Activated naive CD4-positive, alpha-beta T cell treated with anti-CD3 and anti-CD28 coated beads, Interleukin-2, amount 50 U/mL, for 72 hours (primary cell): Measurements from ENCODE around the gene EEF1AKMT2. TPM values are rescaled to one million over a fixed set of nuclear protein-coding genes. Genes with fewer than 3 reads are reported as not detected.
A peak's percentile ranks its signal among the peaks of the same experiment; 100 is the strongest.

Experiments used
- ATAC-seq, 2 donors: fragments of 150-1000 bp; cut with Tn5 transposase; 2 replicates each; pipeline ENCODE4 v1.10.0; 2021; ENCODE audit warnings: mild to moderate bottlenecking in 2 of 2, moderate library complexity in 2 of 2
- DNase-seq, 2 donors: peaks; one replicate each; pipeline ENCODE4 v3.0.0; 2021 to 2022; ENCODE audit warnings: low spot score in 2 of 2
- H3K27ac Mint-ChIP-seq, 2 donors: one replicate each; pipeline ENCODE4 v1.8.0; 2022; ENCODE audit warnings: mild to moderate bottlenecking in 2 of 2, mixed read lengths in 2 of 2
- H3K36me3 Mint-ChIP-seq, 2 donors: one replicate each; pipeline ENCODE4 v1.8.0; 2022; ENCODE audit warnings: mixed read lengths in 2 of 2
- H3K9me3 Mint-ChIP-seq, 2 donors: one replicate each; pipeline ENCODE4 v1.8.0; 2022; ENCODE audit warnings: mixed read lengths in 2 of 2
- total RNA-seq, 2 donors: library from RNA; stranded (reverse); gene quantifications; one replicate each; pipeline ENCODE4 v1.2.3, GENCODE V29; 2022

The EEF1AKMT2 gene
- total RNA-seq, 2 donors from 2014 or later = 1.1 to 27.7 TPM

DNA sequence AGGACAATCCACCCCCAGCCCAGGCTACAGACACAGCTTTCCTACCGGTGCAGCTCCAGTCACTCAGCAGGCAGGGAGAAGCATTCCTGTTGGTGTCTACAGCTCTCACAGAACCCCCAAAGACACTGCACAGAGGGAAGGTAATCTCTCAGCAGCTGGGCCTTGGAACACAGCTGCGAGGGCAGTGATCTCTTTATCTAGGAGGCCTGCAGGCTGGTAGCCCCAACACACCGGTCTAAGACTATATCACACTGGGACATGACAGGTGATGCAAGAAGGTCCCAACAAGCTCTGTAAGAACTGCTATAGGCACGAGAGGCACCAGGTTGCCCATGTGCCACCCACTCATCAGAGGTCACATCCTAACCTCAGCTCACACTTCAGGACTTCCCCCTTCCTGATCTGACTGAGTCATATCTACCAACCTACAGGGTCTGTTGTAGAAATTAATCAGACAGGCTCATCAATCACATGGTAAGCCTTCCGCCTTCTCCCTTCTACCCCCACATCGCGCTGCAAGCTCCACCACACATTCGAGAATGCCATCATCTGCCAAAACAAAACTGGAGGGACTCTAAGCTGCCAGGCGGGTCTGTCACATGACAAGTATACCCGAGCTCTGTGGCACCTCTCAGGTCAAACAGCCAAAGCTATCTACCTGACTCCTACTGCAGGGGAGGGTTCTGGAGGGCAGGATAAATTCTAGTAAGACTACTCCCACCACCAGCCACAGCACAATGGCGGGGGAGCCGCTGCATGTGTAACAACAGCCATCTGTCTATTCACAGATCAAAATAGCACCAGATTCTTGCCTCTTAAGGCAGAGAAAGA, 73.6 kb downstream of the EEF1AKMT2 start:
- ATAC-seq = peak; percentile 82 to 85
- Mint-ChIP-seq H3K9me3 (no peaks in the 10 kb centered on the region), H3K27ac (peak overlapping the region; percentile 77 to 96), H3K36me3 (peaks cover 7 to 8% of the 10 kb centered on the region in 2 donors)
- peak; percentile 67 to 89 for DNase-seq

GRCh38 chr10:124717041-124717757, 74.5 kb downstream of the EEF1AKMT2 start:
- Mint-ChIP-seq H3K9me3 (no peaks in the 10 kb centered on the region), H3K36me3 (peaks cover 7 to 8% of the 10 kb centered on the region in 2 donors), H3K27ac (peak overlapping the region; percentile 77 to 96)
- DNase-seq = no peak
- ATAC-seq = no peak

DNA sequence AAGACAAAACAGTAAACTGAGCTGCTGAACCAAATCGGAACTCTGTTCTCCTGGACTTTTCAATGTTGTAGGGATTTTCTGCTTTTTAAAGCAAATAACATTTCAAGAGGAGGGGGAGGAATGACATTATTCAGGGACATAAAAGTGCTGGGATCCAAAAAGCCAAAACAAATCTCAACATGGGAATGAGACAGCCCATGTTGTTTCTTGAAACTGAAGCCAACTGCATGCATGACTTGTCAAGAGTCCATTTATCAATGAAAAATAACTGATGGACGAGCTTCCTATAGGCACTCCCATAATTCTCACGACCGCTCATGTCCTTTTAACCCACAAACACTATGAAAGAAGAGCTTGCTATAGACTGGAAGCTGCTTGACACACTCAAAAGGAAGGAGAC, 75.3 kb downstream of the EEF1AKMT2 start:
- ATAC-seq (no peak), DNase-seq (no peak)
- Mint-ChIP-seq H3K27ac (no peak overlapping the region), H3K9me3 (no peaks in the 10 kb centered on the region), H3K36me3 (peaks cover 2 to 8% of the 10 kb centered on the region in 2 donors)

DNA sequence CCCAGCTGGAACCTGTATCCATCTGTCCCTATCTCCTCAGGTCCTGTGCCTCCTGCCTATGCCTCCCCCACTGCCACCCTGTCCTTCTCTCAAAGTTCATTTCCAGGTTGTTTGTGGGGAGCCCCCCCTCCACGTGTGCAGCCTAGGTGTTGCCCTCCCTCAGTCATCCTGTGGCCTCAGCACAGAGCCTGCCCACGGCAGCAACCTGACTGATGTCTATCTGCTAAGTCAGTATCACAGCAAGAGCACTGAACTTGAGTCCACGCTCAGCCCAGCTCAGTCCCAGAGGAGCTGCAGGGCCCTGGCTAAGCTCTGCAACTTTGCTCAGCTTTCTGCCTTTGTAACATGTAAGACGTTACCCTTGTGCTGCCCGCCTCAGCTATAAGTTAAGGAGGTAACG, 76.2 kb downstream of the EEF1AKMT2 start:
- no peak for ATAC-seq
- no peak for DNase-seq
- peaks cover 0 to 8% of the 10 kb centered on the region in 2 donors for H3K36me3 Mint-ChIP-seq
- H3K9me3 Mint-ChIP-seq = no peaks in the 10 kb centered on the region
- H3K27ac Mint-ChIP-seq = no peak overlapping the region

GRCh38 chr10:124713679-124714255, 77.9 kb downstream of the EEF1AKMT2 start:
- no peaks in the 10 kb centered on the region for H3K9me3 Mint-ChIP-seq
- H3K36me3 Mint-ChIP-seq = peaks cover 0 to 8% of the 10 kb centered on the region in 2 donors

GRCh38 chr10:124712704-124713407, 78.8 kb downstream of the EEF1AKMT2 start:
- H3K27ac Mint-ChIP-seq = peak overlapping the region in 1 of 2 donors; percentile 29

More at GRCh38 chr10:124713679-124714255, 77.9 kb downstream of the EEF1AKMT2 start:
- ATAC-seq (no peak), DNase-seq (no peak)
- H3K27ac Mint-ChIP-seq = peak overlapping the region in 1 of 2 donors; percentile 29

GRCh38 chr10:124711145-124711544, 80.5 kb downstream of the EEF1AKMT2 start:
- Mint-ChIP-seq H3K36me3 (peaks cover 0 to 3% of the 10 kb centered on the region in 2 donors), H3K9me3 (no peaks in the 10 kb centered on the region), H3K27ac (no peak overlapping the region)

More at GRCh38 chr10:124712704-124713407, 78.8 kb downstream of the EEF1AKMT2 start:
- H3K9me3 Mint-ChIP-seq = no peaks in the 10 kb centered on the region
- ATAC-seq (no peak), DNase-seq (no peak)
- peaks cover 0 to 8% of the 10 kb centered on the region in 2 donors for H3K36me3 Mint-ChIP-seq

DNA sequence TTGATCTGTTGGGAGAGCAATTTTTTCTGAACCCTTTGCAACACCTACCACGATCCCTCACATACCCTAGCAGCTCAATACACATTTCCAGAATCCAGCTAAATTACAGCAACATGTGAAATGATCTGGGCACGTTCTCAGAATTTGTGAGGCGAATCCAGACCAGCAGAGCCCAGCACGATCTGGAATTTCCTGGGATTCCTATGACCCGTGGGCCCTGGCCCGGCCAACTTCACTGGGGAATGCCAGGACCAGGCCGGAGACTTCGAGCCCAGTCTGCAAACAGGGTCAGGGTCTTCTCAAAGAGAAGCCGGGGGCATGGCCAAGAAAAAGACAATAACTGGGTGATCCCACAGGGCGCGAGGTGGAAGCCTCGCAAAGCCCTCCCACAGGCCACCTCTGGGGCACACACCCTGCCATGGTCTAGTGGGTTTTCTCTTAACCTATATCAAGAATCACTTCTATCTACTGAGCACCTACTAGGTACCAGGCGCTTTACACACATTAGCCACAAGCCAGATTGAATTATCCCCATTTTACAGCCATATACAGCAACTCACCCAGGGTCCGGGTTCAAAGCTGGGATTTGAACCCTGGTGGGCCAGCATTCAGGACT, 81.3 kb downstream of the EEF1AKMT2 start:
- Mint-ChIP-seq H3K27ac (no peak overlapping the region), H3K36me3 (no peaks in the 10 kb centered on the region), H3K9me3 (no peaks in the 10 kb centered on the region)
- ATAC-seq = no peak
- DNase-seq = no peak

More at GRCh38 chr10:124711145-124711544, 80.5 kb downstream of the EEF1AKMT2 start:
- no peak for DNase-seq
- no peak for ATAC-seq

DNA sequence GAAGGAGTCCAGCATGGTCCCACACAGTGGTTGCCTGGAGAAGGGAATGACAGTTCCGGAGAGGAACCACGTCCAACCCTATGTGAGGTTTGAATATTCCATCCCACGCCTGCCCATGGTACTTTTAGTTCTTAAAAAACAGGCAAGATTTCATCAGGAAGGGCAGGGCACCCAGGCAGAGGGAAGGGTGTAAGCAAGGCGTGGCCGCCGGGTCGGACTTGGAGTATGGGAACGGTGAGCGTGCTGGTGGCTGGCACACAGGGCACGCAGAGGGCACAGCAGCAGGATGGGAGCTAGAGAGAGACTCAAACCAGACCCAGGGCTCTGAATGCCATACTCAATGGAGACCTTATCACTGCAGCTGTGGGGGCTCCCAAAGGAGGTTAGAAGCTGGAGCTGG, 81.8 kb downstream of the EEF1AKMT2 start:
- H3K27ac Mint-ChIP-seq = no peak overlapping the region
- H3K36me3 Mint-ChIP-seq = no peaks in the 10 kb centered on the region
- H3K9me3 Mint-ChIP-seq = no peaks in the 10 kb centered on the region
- ATAC-seq (no peak), DNase-seq (no peak)

DNA sequence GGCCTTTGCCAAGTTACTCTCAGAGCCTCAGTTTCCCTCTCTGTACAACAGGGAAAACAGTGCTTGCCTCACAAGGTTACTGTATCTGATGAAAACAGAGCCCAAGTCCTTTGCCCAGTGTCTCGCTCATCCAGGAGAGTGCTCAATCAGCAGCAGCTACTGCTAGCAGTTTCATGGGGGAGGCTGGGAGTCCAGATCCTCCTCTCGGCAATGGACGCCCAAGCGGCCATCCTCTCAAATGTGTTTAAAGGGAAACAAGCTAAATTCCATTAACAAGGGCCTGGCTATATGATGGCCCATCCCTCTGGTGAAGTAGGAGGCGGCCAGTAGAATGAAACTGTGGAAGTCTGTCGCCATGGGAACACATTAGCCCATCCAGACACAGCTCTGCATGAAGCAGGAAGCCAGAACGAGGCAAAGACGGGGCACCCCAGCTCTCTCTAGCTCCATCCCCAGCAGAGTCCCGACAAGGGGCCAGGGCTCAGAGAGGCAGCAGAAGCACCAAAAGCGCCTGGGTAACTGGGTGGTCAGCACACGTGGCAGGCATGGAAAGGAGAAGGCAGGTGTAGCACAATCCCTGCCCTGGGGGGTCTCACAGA, 82.7 kb downstream of the EEF1AKMT2 start:
- Mint-ChIP-seq H3K9me3 (no peaks in the 10 kb centered on the region), H3K27ac (peak overlapping the region in 1 of 2 donors; percentile 44), H3K36me3 (no peaks in the 10 kb centered on the region)
- ATAC-seq (no peak), DNase-seq (no peak)

GRCh38 chr10:124708246-124708779, 83.4 kb downstream of the EEF1AKMT2 start:
- H3K36me3 Mint-ChIP-seq = no peaks in the 10 kb centered on the region
- no peaks in the 10 kb centered on the region for H3K9me3 Mint-ChIP-seq
- H3K27ac Mint-ChIP-seq = peak overlapping the region; percentile 9 to 23
- DNase-seq = no peak
- ATAC-seq = no peak

Other genes with a start within 250 kb of the EEF1AKMT2 start
- 10 to 100 TPM in 1 of 2 donors, 1 to 10 TPM in 1; 6.1 to 11.8 TPM for gene FAM53B, start 47.5 kb downstream of the EEF1AKMT2 start, total RNA-seq
- gene ABRAXAS2, start 9.9 kb upstream of the EEF1AKMT2 start, total RNA-seq = 10 to 100 TPM; 10.2 to 19.1 TPM
- 10 to 100 TPM; 10.4 to 12.3 TPM for gene ZRANB1, start 150.2 kb upstream of the EEF1AKMT2 start, total RNA-seq